ENCODE results near the gene IL17B. TPM values are rescaled to one million over a fixed set of nuclear protein-coding genes. Genes with fewer than 3 reads are reported as not detected.

The IL17B gene
- total RNA-seq, 1 donor from 2014 or later = not detected

DNA sequence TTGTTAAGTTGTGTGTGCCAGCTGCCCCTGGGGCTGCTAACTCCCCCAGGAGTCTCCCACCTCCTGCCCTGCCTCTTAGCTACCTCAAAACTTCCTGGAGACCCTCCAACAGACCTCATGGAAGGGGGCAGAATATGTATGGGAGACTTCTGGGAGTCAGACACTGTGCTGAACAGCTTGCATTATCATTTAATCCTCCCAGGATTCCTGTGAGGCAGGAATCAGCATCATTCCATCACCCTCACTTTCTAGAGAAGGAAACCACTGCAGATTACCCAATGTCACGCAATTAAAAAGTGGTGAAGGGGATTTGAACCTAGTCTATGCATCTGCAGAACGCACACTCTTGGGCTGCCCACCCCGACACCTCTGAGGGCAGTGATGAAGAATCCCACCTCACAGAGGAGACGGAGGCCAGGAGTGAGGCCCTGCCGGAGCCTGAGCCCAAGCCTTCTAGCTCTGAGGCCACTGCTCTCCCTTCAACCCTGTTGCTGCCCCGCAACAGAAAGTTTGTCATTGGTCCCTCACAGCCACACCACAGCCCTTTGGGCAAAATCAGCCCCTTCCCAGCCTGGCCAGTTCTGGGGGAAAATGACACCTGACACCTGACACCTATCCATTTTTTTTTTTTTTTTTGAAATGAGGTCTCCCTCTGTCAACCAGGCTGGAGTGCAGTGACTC lies 30.3 kb upstream of the IL17B start:
- TF ChIP-seq, protein P1, sequence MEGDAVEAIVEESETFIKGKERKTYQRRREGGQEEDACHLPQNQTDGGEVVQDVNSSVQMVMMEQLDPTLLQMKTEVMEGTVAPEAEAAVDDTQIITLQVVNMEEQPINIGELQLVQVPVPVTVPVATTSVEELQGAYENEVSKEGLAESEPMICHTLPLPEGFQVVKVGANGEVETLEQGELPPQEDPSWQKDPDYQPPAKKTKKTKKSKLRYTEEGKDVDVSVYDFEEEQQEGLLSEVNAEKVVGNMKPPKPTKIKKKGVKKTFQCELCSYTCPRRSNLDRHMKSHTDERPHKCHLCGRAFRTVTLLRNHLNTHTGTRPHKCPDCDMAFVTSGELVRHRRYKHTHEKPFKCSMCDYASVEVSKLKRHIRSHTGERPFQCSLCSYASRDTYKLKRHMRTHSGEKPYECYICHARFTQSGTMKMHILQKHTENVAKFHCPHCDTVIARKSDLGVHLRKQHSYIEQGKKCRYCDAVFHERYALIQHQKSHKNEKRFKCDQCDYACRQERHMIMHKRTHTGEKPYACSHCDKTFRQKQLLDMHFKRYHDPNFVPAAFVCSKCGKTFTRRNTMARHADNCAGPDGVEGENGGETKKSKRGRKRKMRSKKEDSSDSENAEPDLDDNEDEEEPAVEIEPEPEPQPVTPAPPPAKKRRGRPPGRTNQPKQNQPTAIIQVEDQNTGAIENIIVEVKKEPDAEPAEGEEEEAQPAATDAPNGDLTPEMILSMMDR (IDR thresholded peaks at IDR 0.05; ENCODE audit: borderline replicate concordance) = no peak
- DNase-seq = no peak
- Histone ChIP-seq H3K4me1 (peaks cover 42% of the 10 kb centered on the region), H3K27me3 (ENCODE audit: low read depth) (no peaks in the 10 kb centered on the region), H3K9me3 (replicated peaks) (no peaks in the 10 kb centered on the region), H3K4me3 (peak overlapping the region; percentile 63), H3K36me3 (peaks cover 3% of the 10 kb centered on the region), H3K27ac (replicated peaks) (peak overlapping the region; percentile 95)
- intact Hi-C loops (cut with micrococcal nuclease) = no loop called here

GRCh38 chr5:149408252-149409099 lies 29.4 kb upstream of the IL17B start:
- H3K4me3 ChIP-seq = peak overlapping the region; percentile 63
- no peak for DNase-seq
- TF ChIP-seq, protein P1 (IDR thresholded peaks at IDR 0.05; ENCODE audit: borderline replicate concordance) = no peak
- H3K27ac ChIP-seq (replicated peaks) = peak overlapping the region; percentile 95
- H3K9me3 ChIP-seq (replicated peaks) = no peaks in the 10 kb centered on the region
- peaks cover 3% of the 10 kb centered on the region for H3K36me3 ChIP-seq
- no peaks in the 10 kb centered on the region for H3K27me3 ChIP-seq (ENCODE audit: low read depth)
- H3K4me1 ChIP-seq = peaks cover 32% of the 10 kb centered on the region
- intact Hi-C loops (cut with micrococcal nuclease) = no loop called here

DNA sequence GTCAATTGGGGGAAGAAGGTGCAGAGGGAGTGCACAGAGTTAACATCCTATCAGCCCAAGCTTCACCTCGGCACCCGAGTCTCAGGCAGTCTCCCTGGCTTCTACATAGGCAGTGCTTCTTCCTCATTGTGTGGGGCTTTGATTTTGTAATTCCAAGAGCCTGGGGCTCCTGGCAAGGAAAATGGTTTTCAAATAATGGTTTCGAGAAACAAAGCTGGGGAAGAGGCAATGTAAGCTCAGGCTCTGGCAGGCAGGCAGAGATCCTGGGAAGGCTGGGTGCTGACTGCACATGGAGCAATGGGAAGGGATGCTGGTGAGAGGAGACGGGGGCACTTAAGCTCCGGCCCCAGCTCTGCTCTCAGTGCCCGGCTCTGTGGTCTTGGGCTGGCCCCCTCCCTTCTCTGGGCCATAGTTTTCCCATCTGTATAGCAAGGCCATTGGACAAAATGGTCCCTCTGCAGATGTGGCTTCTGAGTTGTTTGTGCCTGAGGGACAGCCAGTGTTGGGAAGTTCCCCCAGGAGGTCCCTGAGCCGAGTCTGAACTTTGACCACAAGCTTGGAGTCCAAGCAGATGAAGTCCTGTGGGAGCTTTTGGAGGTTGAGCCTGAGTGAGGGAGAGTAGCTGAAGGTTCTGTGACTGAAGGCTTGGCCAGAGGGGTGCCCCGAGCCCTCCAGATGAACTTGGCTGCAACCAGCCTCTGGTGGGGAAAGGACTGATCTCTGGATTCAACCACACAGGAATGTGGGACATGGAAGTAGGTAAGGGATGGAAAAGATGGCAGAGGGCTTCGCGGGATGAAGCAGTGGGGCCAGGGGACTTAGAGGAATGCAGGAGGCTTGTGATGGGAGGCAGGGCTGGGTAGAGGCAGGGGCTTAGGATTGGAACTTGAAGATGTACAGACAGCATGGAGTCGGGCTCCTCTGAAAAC lies 28.5 kb upstream of the IL17B start:
- TF ChIP-seq, protein P1 (IDR thresholded peaks at IDR 0.05; ENCODE audit: borderline replicate concordance) = no peak
- no peak for DNase-seq
- Histone ChIP-seq H3K4me1 (peaks cover 23% of the 10 kb centered on the region), H3K9me3 (replicated peaks) (no peaks in the 10 kb centered on the region), H3K27ac (replicated peaks) (peak overlapping the region; percentile 95), H3K4me3 (peak overlapping the region; percentile 63), H3K27me3 (ENCODE audit: low read depth) (no peaks in the 10 kb centered on the region), H3K36me3 (peaks cover 3% of the 10 kb centered on the region)
- intact Hi-C loops (cut with micrococcal nuclease) = no loop called here

GRCh38 chr5:149406979-149407306 lies 27.9 kb upstream of the IL17B start:
- Histone ChIP-seq H3K4me3 (peak overlapping the region; percentile 63), H3K9me3 (replicated peaks) (no peaks in the 10 kb centered on the region), H3K27me3 (ENCODE audit: low read depth) (no peaks in the 10 kb centered on the region), H3K4me1 (peaks cover 19% of the 10 kb centered on the region), H3K27ac (replicated peaks) (peak overlapping the region; percentile 95), H3K36me3 (peaks cover 3% of the 10 kb centered on the region)
- no peak for DNase-seq
- TF ChIP-seq, protein P1 (IDR thresholded peaks at IDR 0.05; ENCODE audit: borderline replicate concordance) = no peak
- intact Hi-C loops (cut with micrococcal nuclease) = no loop called here

All from left ventricle myocardium inferior (tissue), 1 donor.